ENCODE data around the gene MYO1E.

MYO1E gene

GRCh38 chr15:59290295-59291212, 82.1 kb downstream of the MYO1E start:
- ChIA-PET POLR2A (no interaction called here), CTCF (no interaction called here)
- TF ChIP-seq CTBP1 (IDR thresholded peaks at IDR 0.05; ENCODE audit: borderline replicate concordance) (no peak), HDGF (IDR thresholded peaks at IDR 0.05; ENCODE audit: borderline replicate concordance) (no peak)
- no peak for DNase-seq (ENCODE audit: extremely low spot score)

- ChIA-PET POLR2A (no interaction called here), CTCF (no interaction called here)
- no peak for TF ChIP-seq HDGF (IDR thresholded peaks at IDR 0.05; ENCODE audit: borderline replicate concordance)
- no peak for TF ChIP-seq ZNF384 (IDR thresholded peaks at IDR 0.05)
- TF ChIP-seq ARNT (IDR thresholded peaks at IDR 0.05): no peak
- TF ChIP-seq PKNOX1 (IDR thresholded peaks at IDR 0.05): no peak
- no peak for TF ChIP-seq ELF4 (IDR thresholded peaks at IDR 0.05)
- no peak for TF ChIP-seq SUZ12 (IDR thresholded peaks at IDR 0.05)
- TF ChIP-seq NFRKB (IDR thresholded peaks at IDR 0.05): no peak
- no peak for TF ChIP-seq FOXK2 (IDR thresholded peaks at IDR 0.05)
- no peak for TF ChIP-seq TARDBP (IDR thresholded peaks at IDR 0.05)
- no peak for TF ChIP-seq FOXA1 (IDR thresholded peaks at IDR 0.05)
- TF ChIP-seq SP1 (IDR thresholded peaks at IDR 0.05): no peak
- no peak for TF ChIP-seq L3MBTL2 (conservative IDR thresholded peaks at IDR 0.05)
- TF ChIP-seq CTBP1 (IDR thresholded peaks at IDR 0.05; ENCODE audit: borderline replicate concordance): no peak
- no peak for TF ChIP-seq FOXM1 (IDR thresholded peaks at IDR 0.05; ENCODE audit: borderline replicate concordance)
- TF ChIP-seq BHLHE40 (IDR thresholded peaks at IDR 0.05; ENCODE audit: borderline replicate concordance): no peak
- TF ChIP-seq LEF1 (IDR thresholded peaks at IDR 0.05; ENCODE audit: borderline replicate concordance): no peak
- DNase-seq (ENCODE audit: extremely low spot score): no peak
These were observed 83.1 kb downstream of the MYO1E start for GRCh38 chr15:59289574-59289973.

GRCh38 chr15:59283717-59284391, 88.8 kb downstream of the MYO1E start:
- POLR2A ChIA-PET: no interaction called here
- no peak for TF ChIP-seq TARDBP (IDR thresholded peaks at IDR 0.05)
- no peak for TF ChIP-seq CTBP1 (IDR thresholded peaks at IDR 0.05; ENCODE audit: borderline replicate concordance)
- TF ChIP-seq HDGF (IDR thresholded peaks at IDR 0.05; ENCODE audit: borderline replicate concordance): no peak
- TF ChIP-seq SP1 (IDR thresholded peaks at IDR 0.05): no peak
- TF ChIP-seq ELF4 (IDR thresholded peaks at IDR 0.05): no peak
- CTCF ChIA-PET: no interaction called here
- no peak for DNase-seq (ENCODE audit: extremely low spot score)

GRCh38 chr15:59282515-59283337, 89.9 kb downstream of the MYO1E start:
- TF ChIP-seq CTBP1 (IDR thresholded peaks at IDR 0.05; ENCODE audit: borderline replicate concordance) (no peak), FOXA1 (IDR thresholded peaks at IDR 0.05) (no peak), SUZ12 (IDR thresholded peaks at IDR 0.05) (no peak), TARDBP (IDR thresholded peaks at IDR 0.05) (no peak), PKNOX1 (IDR thresholded peaks at IDR 0.05) (no peak), FOXK2 (IDR thresholded peaks at IDR 0.05) (no peak), ZNF384 (IDR thresholded peaks at IDR 0.05) (no peak), ELF4 (IDR thresholded peaks at IDR 0.05) (no peak), SP1 (IDR thresholded peaks at IDR 0.05) (no peak), FOXM1 (IDR thresholded peaks at IDR 0.05; ENCODE audit: borderline replicate concordance) (no peak), LEF1 (IDR thresholded peaks at IDR 0.05; ENCODE audit: borderline replicate concordance) (no peak), L3MBTL2 (conservative IDR thresholded peaks at IDR 0.05) (no peak), BHLHE40 (IDR thresholded peaks at IDR 0.05; ENCODE audit: borderline replicate concordance) (no peak), HDGF (IDR thresholded peaks at IDR 0.05; ENCODE audit: borderline replicate concordance) (no peak), ARNT (IDR thresholded peaks at IDR 0.05) (no peak), NFRKB (IDR thresholded peaks at IDR 0.05) (no peak)
- no peak for DNase-seq (ENCODE audit: extremely low spot score)
- ChIA-PET CTCF (no interaction called here), POLR2A (no interaction called here)

GRCh38 chr15:59281699-59282098, 91.0 kb downstream of the MYO1E start:
- TF ChIP-seq NFRKB (IDR thresholded peaks at IDR 0.05) (no peak), L3MBTL2 (conservative IDR thresholded peaks at IDR 0.05) (no peak), TARDBP (IDR thresholded peaks at IDR 0.05) (no peak), ELF4 (IDR thresholded peaks at IDR 0.05) (no peak), PKNOX1 (IDR thresholded peaks at IDR 0.05) (no peak), FOXM1 (IDR thresholded peaks at IDR 0.05; ENCODE audit: borderline replicate concordance) (no peak), HDGF (IDR thresholded peaks at IDR 0.05; ENCODE audit: borderline replicate concordance) (no peak), FOXK2 (IDR thresholded peaks at IDR 0.05) (no peak), ZNF384 (IDR thresholded peaks at IDR 0.05) (no peak), BHLHE40 (IDR thresholded peaks at IDR 0.05; ENCODE audit: borderline replicate concordance) (no peak), SUZ12 (IDR thresholded peaks at IDR 0.05) (no peak), ARNT (IDR thresholded peaks at IDR 0.05) (no peak), SP1 (IDR thresholded peaks at IDR 0.05) (no peak), LEF1 (IDR thresholded peaks at IDR 0.05; ENCODE audit: borderline replicate concordance) (no peak), FOXA1 (IDR thresholded peaks at IDR 0.05) (no peak)
- POLR2A ChIA-PET: no interaction called here
- no peak for DNase-seq (ENCODE audit: extremely low spot score)
- CTCF ChIA-PET: no interaction called here

Data from HEK293T (cell line).